Measurements from ENCODE around the gene GIT2.

The GIT2 gene

DNA sequence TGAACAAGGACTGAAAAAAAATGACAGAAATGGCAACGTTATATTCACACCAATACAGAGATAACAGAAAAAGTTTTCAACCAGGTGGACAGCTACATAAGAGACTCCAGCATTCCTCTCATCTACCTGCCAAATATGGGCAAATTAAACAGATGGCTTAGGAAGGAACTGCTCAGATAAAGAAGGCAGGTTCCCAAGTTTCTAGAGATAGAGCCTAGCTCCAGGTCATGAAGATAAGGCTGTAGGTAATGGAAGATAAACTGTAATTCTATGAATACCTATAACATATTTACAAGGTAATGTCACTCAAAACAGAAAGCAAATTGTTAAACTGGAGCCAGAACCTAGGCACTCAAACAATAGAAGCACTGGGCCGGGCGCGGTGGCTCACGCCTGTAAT lies 42.5 kb downstream of the GIT2 start:
- Histone ChIP-seq H3K4me3 (ENCODE audit: low read length) (no peak overlapping the region), H3K27me3 (ENCODE audit: insufficient read depth, low read length, poor library complexity) (no peaks in the 10 kb centered on the region), H2BK15ac (replicated peaks; ENCODE audit: low read depth) (no peak overlapping the region), H2AK5ac (ENCODE audit: low read length) (no peak overlapping the region), H3K56ac (ENCODE audit: low read length) (no peak overlapping the region), H4K8ac (ENCODE audit: low read depth, low read length) (no peak overlapping the region), H3K79me1 (ENCODE audit: low read length) (no peaks in the 10 kb centered on the region), H3K4me1 (ENCODE audit: control insufficient read depth, low read depth, low read length) (no peaks in the 10 kb centered on the region), H3K36me3 (ENCODE audit: control insufficient read depth, insufficient read depth, low read length) (peaks cover 11% of the 10 kb centered on the region), H3K23ac (ENCODE audit: low read length) (no peak overlapping the region), H3K4ac (ENCODE audit: low read depth, low read length) (no peak overlapping the region), H3K4me2 (ENCODE audit: low read length) (no peak overlapping the region), H2BK5ac (ENCODE audit: low read length) (no peak overlapping the region), H2BK120ac (ENCODE audit: low read depth, low read length) (no peak overlapping the region), H3K27ac (ENCODE audit: low read depth, low read length) (no peak overlapping the region), H3K18ac (ENCODE audit: low read length) (no peak overlapping the region), H3K9ac (ENCODE audit: low read length) (no peak overlapping the region), H4K5ac (ENCODE audit: low read length) (no peak overlapping the region), H3K79me2 (ENCODE audit: control insufficient read depth, insufficient read depth, low read length) (no peaks in the 10 kb centered on the region)
- no CpG with 5 or more reads among the region's 5 CpGs for WGBS (ENCODE audit: extremely low coverage, insufficient coverage, low lambda C conversion rate)
- DNase-seq: no peak

DNA sequence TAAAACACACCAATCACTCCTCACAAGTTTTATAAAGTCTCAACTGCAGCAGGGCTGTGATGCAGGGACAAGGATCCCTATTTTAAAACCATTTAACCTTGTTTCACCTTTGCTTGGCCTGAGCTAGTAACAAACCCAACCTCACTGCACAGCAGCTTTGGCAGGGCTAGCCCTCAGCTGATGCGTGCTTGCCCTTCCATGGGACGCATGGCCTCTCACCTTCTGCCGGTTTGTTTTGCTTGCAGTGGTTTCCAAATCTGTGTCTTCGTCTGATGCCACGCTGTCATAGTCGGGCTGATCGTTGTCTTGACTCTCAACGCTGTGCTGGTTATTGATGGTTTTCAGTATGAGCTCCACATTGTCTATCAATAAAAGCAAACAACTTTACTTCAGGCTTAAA lies 43.3 kb downstream of the GIT2 start:
- no peak overlapping the region for H3K4me2 ChIP-seq (ENCODE audit: low read length)
- H3K9ac ChIP-seq (ENCODE audit: low read length): no peak overlapping the region
- WGBS (ENCODE audit: extremely low coverage, insufficient coverage, low lambda C conversion rate): no CpG with 5 or more reads among the region's 8 CpGs
- H3K18ac ChIP-seq (ENCODE audit: low read length): no peak overlapping the region
- no peak overlapping the region for H2BK15ac ChIP-seq (replicated peaks; ENCODE audit: low read depth)
- H4K8ac ChIP-seq (ENCODE audit: low read depth, low read length): no peak overlapping the region
- no peak overlapping the region for H2AK5ac ChIP-seq (ENCODE audit: low read length)
- DNase-seq: no peak
- no peaks in the 10 kb centered on the region for H3K79me1 ChIP-seq (ENCODE audit: low read length)
- H3K4ac ChIP-seq (ENCODE audit: low read depth, low read length): no peak overlapping the region
- H3K56ac ChIP-seq (ENCODE audit: low read length): no peak overlapping the region
- no peak overlapping the region for H3K4me3 ChIP-seq (ENCODE audit: low read length)
- no peaks in the 10 kb centered on the region for H3K4me1 ChIP-seq (ENCODE audit: control insufficient read depth, low read depth, low read length)
- no peak overlapping the region for H4K5ac ChIP-seq (ENCODE audit: low read length)
- no peaks in the 10 kb centered on the region for H3K27me3 ChIP-seq (ENCODE audit: insufficient read depth, low read length, poor library complexity)
- no peak overlapping the region for H3K23ac ChIP-seq (ENCODE audit: low read length)
- H3K36me3 ChIP-seq (ENCODE audit: control insufficient read depth, insufficient read depth, low read length): peaks cover 11% of the 10 kb centered on the region
- H3K79me2 ChIP-seq (ENCODE audit: control insufficient read depth, insufficient read depth, low read length): no peaks in the 10 kb centered on the region
- no peak overlapping the region for H2BK120ac ChIP-seq (ENCODE audit: low read depth, low read length)
- H3K27ac ChIP-seq (ENCODE audit: low read depth, low read length): no peak overlapping the region
- H2BK5ac ChIP-seq (ENCODE audit: low read length): no peak overlapping the region

DNA sequence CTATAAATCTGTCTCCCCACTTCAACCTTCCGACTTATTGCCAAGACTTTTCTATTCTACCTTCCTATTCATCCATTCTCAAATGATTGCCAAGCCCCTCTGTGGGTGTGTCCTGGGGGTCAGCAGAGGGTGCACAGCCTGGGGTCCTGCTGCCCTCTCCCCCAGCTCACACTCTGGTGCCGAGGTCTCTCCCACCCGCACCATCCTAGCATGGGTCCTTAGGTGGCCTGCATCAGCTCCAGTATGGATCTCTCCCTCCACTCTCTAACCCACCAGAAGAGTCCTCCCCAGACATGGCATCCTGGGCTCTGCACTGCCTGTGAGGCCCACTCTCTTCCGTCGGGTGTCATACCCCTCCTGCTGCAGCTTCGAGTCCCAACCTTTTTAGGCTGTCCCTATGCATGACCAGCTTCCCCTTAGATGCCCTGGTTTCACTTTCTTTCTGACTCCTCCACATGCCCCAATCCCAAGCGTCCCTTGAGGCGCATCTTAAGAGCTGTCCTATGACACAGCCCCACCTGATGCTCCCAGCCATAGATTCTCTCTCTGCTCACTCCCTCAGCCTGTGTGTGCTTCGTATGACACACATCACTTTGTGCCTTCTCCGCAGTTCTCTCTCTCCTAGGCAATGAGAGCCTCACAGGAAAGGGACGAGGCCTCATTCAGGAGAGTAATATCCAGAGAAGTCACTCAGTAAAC lies 43.9 kb downstream of the GIT2 start:
- Histone ChIP-seq H2AK5ac (ENCODE audit: low read length) (no peak overlapping the region), H3K4me3 (ENCODE audit: low read length) (no peak overlapping the region), H3K79me1 (ENCODE audit: low read length) (no peaks in the 10 kb centered on the region), H3K36me3 (ENCODE audit: control insufficient read depth, insufficient read depth, low read length) (peaks cover 11% of the 10 kb centered on the region), H3K4me2 (ENCODE audit: low read length) (no peak overlapping the region), H3K4me1 (ENCODE audit: control insufficient read depth, low read depth, low read length) (no peaks in the 10 kb centered on the region), H3K56ac (ENCODE audit: low read length) (no peak overlapping the region), H2BK120ac (ENCODE audit: low read depth, low read length) (no peak overlapping the region), H3K4ac (ENCODE audit: low read depth, low read length) (no peak overlapping the region), H3K9ac (ENCODE audit: low read length) (no peak overlapping the region), H2BK15ac (replicated peaks; ENCODE audit: low read depth) (no peak overlapping the region), H4K5ac (ENCODE audit: low read length) (no peak overlapping the region), H2BK5ac (ENCODE audit: low read length) (no peak overlapping the region), H3K27me3 (ENCODE audit: insufficient read depth, low read length, poor library complexity) (no peaks in the 10 kb centered on the region), H3K79me2 (ENCODE audit: control insufficient read depth, insufficient read depth, low read length) (no peaks in the 10 kb centered on the region), H3K23ac (ENCODE audit: low read length) (no peak overlapping the region), H3K18ac (ENCODE audit: low read length) (no peak overlapping the region), H4K8ac (ENCODE audit: low read depth, low read length) (no peak overlapping the region), H3K27ac (ENCODE audit: low read depth, low read length) (no peak overlapping the region)
- no peak for DNase-seq
- WGBS (ENCODE audit: extremely low coverage, insufficient coverage, low lambda C conversion rate): no CpG with 5 or more reads among the region's 11 CpGs

DNA sequence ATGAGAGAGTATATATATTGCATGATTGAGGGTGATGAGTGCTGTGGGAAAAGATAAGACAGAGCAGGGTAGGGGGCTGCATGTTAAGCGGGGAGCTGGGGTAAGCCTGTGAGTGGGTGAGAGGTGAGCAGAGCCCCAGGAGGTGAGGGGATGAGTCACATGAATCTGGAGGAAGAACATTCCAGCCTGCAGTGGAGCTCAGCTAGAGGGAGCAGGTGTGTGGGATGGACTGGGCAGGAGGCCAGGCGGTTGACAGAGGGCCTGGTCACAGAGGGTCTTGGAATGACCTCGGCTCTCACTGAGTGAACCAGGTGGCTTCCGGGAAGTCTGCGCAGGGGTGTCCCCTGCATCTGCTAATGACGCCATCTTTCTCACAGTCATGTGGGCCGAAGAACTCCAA lies 44.4 kb downstream of the GIT2 start:
- Histone ChIP-seq H3K79me1 (ENCODE audit: low read length) (no peaks in the 10 kb centered on the region), H4K5ac (ENCODE audit: low read length) (no peak overlapping the region), H3K18ac (ENCODE audit: low read length) (no peak overlapping the region), H3K4ac (ENCODE audit: low read depth, low read length) (no peak overlapping the region), H3K79me2 (ENCODE audit: control insufficient read depth, insufficient read depth, low read length) (no peaks in the 10 kb centered on the region), H2BK120ac (ENCODE audit: low read depth, low read length) (no peak overlapping the region), H3K27me3 (ENCODE audit: insufficient read depth, low read length, poor library complexity) (no peaks in the 10 kb centered on the region), H3K56ac (ENCODE audit: low read length) (no peak overlapping the region), H3K4me1 (ENCODE audit: control insufficient read depth, low read depth, low read length) (peaks cover 2% of the 10 kb centered on the region), H3K9ac (ENCODE audit: low read length) (no peak overlapping the region), H2AK5ac (ENCODE audit: low read length) (no peak overlapping the region), H3K4me2 (ENCODE audit: low read length) (no peak overlapping the region), H2BK15ac (replicated peaks; ENCODE audit: low read depth) (no peak overlapping the region), H3K36me3 (ENCODE audit: control insufficient read depth, insufficient read depth, low read length) (peaks cover 11% of the 10 kb centered on the region), H3K27ac (ENCODE audit: low read depth, low read length) (no peak overlapping the region), H4K8ac (ENCODE audit: low read depth, low read length) (no peak overlapping the region), H2BK5ac (ENCODE audit: low read length) (no peak overlapping the region), H3K23ac (ENCODE audit: low read length) (no peak overlapping the region), H3K4me3 (ENCODE audit: low read length) (no peak overlapping the region)
- peak; percentile 51 for DNase-seq
- WGBS (ENCODE audit: extremely low coverage, insufficient coverage, low lambda C conversion rate): no CpG with 5 or more reads among the region's 7 CpGs

DNA sequence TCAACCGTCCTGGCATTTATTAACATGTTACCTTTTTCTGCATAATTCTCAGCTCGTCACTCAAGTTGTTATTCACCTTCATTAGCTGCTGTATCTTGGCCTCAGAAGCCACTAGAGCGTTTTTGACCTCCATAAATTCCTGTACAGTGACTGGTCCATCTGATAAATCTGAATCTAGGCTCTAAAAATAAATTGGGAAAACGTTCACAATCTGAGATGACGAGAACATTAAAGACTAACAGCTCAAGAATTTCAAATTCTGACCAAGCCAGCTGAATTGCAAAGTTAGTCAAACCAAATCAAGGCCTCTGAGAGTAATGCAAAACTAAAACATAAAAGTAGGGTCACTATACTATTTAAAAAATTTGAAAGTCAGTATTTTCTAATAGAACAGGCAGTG lies 45.0 kb downstream of the GIT2 start:
- Histone ChIP-seq H3K56ac (ENCODE audit: low read length) (no peak overlapping the region), H3K4me1 (ENCODE audit: control insufficient read depth, low read depth, low read length) (peaks cover 2% of the 10 kb centered on the region), H3K27ac (ENCODE audit: low read depth, low read length) (no peak overlapping the region), H3K4me2 (ENCODE audit: low read length) (no peak overlapping the region), H3K9ac (ENCODE audit: low read length) (no peak overlapping the region), H2BK5ac (ENCODE audit: low read length) (no peak overlapping the region), H2AK5ac (ENCODE audit: low read length) (no peak overlapping the region), H3K23ac (ENCODE audit: low read length) (no peak overlapping the region), H3K79me1 (ENCODE audit: low read length) (no peaks in the 10 kb centered on the region), H2BK15ac (replicated peaks; ENCODE audit: low read depth) (no peak overlapping the region), H4K8ac (ENCODE audit: low read depth, low read length) (no peak overlapping the region), H3K36me3 (ENCODE audit: control insufficient read depth, insufficient read depth, low read length) (peaks cover 11% of the 10 kb centered on the region), H3K4me3 (ENCODE audit: low read length) (no peak overlapping the region), H2BK120ac (ENCODE audit: low read depth, low read length) (no peak overlapping the region), H3K18ac (ENCODE audit: low read length) (no peak overlapping the region), H3K79me2 (ENCODE audit: control insufficient read depth, insufficient read depth, low read length) (no peaks in the 10 kb centered on the region), H3K4ac (ENCODE audit: low read depth, low read length) (no peak overlapping the region), H3K27me3 (ENCODE audit: insufficient read depth, low read length, poor library complexity) (no peaks in the 10 kb centered on the region), H4K5ac (ENCODE audit: low read length) (no peak overlapping the region)
- DNase-seq: no peak
- no CpG with 5 or more reads among the region's 5 CpGs for WGBS (ENCODE audit: extremely low coverage, insufficient coverage, low lambda C conversion rate)

DNA sequence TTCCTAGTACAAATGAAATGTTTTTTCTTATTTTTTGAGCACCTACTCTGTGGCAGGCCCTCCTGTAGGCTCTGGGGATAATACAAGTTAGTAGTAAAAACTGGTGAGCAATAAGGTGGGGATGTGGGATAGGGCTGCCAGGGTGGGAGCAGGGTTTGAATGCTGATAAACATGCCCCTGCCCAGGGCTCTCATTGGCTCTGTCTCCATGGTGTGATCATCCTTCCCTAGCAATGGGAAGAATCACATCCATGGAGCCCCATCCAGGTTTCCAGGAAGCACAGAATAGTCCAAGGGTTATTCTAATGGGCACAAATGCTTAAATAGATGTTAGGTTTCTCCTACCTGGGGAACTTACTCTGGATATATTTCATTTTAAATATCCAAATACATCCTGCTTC lies 45.5 kb downstream of the GIT2 start:
- Histone ChIP-seq H3K4me1 (ENCODE audit: control insufficient read depth, low read depth, low read length) (peaks cover 2% of the 10 kb centered on the region), H3K36me3 (ENCODE audit: control insufficient read depth, insufficient read depth, low read length) (peaks cover 11% of the 10 kb centered on the region), H3K18ac (ENCODE audit: low read length) (no peak overlapping the region), H2BK120ac (ENCODE audit: low read depth, low read length) (no peak overlapping the region), H3K56ac (ENCODE audit: low read length) (no peak overlapping the region), H3K79me1 (ENCODE audit: low read length) (no peaks in the 10 kb centered on the region), H3K4me3 (ENCODE audit: low read length) (no peak overlapping the region), H3K4ac (ENCODE audit: low read depth, low read length) (no peak overlapping the region), H3K27ac (ENCODE audit: low read depth, low read length) (no peak overlapping the region), H4K8ac (ENCODE audit: low read depth, low read length) (no peak overlapping the region), H3K4me2 (ENCODE audit: low read length) (no peak overlapping the region), H3K9ac (ENCODE audit: low read length) (no peak overlapping the region), H3K27me3 (ENCODE audit: insufficient read depth, low read length, poor library complexity) (no peaks in the 10 kb centered on the region), H2BK5ac (ENCODE audit: low read length) (no peak overlapping the region), H2AK5ac (ENCODE audit: low read length) (no peak overlapping the region), H3K23ac (ENCODE audit: low read length) (no peak overlapping the region), H4K5ac (ENCODE audit: low read length) (no peak overlapping the region), H3K79me2 (ENCODE audit: control insufficient read depth, insufficient read depth, low read length) (no peaks in the 10 kb centered on the region), H2BK15ac (replicated peaks; ENCODE audit: low read depth) (no peak overlapping the region)
- no peak for DNase-seq

Data from mesendoderm (in vitro differentiated cells).